Renal cortex interstitium (tissue), 11 donors: ENCODE data around the gene UVRAG. TPM values are rescaled to one million over a fixed set of nuclear protein-coding genes. Genes with fewer than 3 reads are reported as not detected.
"Not testable (repeated sequence)": the region's sequence is repeated elsewhere in the genome, so short reads cannot be mapped to it uniquely, and the experiment has no call there.

ENCODE experiments used
- DNase-seq, 11 donors: peaks; one replicate each; pipeline ENCODE4 v3.0.0-alpha.2; 2013; ENCODE audit warnings: low read depth in 9 of 11, low spot score in 4 of 11; ENCODE audit errors: extremely low read depth in 1 of 11
- polyA plus RNA-seq, 3 donors: library from polyadenylated mRNA; unstranded; fragments of 120-200 nt; gene quantifications; one replicate each; pipeline ENCODE4 v1.2.1, GENCODE V29; 2013; ENCODE audit not compliant: insufficient read length in 3 of 3

Gene UVRAG
- polyA plus RNA-seq, 3 donors, result 15.4 to 18.1 (median 16.5) TPM

GRCh38 chr11:76067099-76067498 is 252.1 kb downstream of the UVRAG start:
- no peak for DNase-seq

- no peak for DNase-seq
These were observed 254.0 kb downstream of the UVRAG start for GRCh38 chr11:76069001-76069400.

DNA sequence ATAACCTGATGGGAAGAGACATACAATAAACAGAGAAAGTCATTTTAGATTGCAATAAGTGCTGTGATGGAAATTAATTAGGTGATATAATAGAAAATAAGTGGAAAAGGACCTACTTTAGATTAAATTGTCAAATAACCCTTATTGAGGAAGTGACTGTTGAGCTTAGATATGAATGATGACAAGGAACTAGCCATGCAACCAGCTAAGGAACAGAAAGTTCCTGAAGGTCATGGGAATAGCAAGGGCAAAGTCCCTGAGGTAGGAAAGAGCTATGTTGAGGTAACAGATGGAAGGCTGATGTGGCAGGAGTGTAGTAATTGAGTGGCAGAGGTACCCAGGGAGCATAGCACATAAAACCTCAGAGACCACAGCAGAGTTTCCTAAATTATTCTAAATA is 256.1 kb downstream of the UVRAG start:
- DNase-seq, result no peak

- peak in 3 of 11 donors; percentile 33 to 36 (median 34) for DNase-seq
These were observed 258.7 kb downstream of the UVRAG start for GRCh38 chr11:76073724-76074123.

GRCh38 chr11:76074148-76075095 is 259.4 kb downstream of the UVRAG start:
- no peak for DNase-seq

- DNase-seq, result no peak
These were observed 260.7 kb downstream of the UVRAG start for GRCh38 chr11:76075716-76076115.

DNA sequence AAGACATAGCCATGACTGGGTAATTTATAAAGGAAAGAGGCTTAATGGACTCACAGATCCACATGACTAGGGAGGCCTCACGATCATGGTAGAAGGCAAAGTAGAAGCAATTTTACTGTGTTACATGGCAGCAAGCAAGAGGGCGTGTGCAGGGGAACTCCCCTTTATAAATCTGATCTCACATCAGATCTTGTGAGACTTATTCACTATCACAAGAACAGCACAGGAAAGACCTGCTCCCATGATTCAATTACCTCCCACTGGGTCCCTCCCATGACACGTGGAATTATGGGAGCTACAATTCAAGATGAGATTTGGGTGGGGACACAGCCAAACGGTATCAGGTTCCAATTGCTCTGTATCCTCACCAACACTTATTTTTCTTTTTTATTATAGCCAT is 261.2 kb downstream of the UVRAG start:
- not testable (repeated sequence) for DNase-seq

DNA sequence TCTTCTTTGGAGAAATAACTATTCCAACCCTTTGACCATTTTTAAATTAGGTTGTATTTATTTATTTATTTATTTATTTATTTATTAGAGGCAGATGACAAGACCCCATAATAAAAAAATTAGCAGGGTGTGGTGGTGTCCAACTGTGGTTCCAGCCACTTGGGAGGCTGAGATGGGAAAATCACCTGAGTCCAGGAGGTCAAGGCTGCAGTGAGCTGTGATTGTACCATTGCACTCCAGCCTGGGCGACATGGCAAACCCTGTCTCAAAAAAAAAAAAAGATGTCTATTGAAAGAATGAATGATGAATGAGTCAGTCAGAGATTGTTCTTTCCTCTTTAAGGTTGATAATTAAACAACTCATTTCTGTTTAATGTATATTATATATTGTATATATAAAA is 261.7 kb downstream of the UVRAG start:
- DNase-seq, result no peak

GRCh38 chr11:76077575-76078150 is 262.7 kb downstream of the UVRAG start:
- no peak for DNase-seq

- not testable (repeated sequence) for DNase-seq
These were observed 266.1 kb downstream of the UVRAG start for GRCh38 chr11:76081084-76081483.

DNA sequence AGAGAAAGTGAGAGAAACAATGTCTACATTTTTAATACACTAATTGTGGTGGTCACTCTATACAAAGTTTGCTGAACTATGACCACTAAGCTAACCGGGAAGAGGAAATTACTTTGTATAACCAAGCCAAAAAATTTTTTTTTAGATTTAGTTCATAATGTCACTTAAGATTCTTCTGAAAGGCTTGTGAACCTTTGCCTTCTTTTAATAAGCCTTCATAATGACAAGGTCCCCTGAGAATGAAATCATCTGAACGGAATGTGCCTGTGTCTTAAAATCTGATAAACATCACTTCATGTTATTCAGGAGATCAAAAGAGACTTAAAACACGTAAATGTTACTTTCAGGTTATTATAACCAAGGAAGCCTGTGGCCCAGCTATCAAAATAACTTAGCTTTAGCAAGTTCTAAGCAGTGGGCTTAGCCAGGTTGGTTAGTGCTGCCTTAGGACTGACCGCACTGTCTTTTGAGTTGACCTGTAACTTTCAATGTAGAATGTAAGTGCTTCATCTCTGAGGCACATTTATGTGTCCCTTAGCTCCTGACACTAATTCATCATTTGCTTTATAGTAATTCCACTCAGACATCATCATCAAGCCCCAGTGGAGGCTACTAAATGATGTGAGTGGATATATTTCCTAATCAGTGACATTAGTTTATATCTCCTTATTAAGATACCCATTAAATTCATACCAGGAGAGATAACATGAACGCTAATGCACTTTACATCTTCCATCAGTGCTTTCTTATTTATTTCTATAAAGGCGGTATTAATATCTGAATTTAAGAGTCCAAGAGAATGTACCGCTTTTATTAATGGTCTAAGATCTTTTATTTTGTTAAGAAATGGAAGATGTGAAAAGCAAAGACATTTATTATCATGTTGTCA is 268.8 kb downstream of the UVRAG start:
- no peak for DNase-seq

GRCh38 chr11:76085270-76085669 is 270.3 kb downstream of the UVRAG start:
- DNase-seq, result no peak

- no peak for DNase-seq
These were observed 272.0 kb downstream of the UVRAG start for GRCh38 chr11:76086743-76087635.

- DNase-seq, result no peak
These were observed 272.7 kb downstream of the UVRAG start for GRCh38 chr11:76087749-76088148.

DNA sequence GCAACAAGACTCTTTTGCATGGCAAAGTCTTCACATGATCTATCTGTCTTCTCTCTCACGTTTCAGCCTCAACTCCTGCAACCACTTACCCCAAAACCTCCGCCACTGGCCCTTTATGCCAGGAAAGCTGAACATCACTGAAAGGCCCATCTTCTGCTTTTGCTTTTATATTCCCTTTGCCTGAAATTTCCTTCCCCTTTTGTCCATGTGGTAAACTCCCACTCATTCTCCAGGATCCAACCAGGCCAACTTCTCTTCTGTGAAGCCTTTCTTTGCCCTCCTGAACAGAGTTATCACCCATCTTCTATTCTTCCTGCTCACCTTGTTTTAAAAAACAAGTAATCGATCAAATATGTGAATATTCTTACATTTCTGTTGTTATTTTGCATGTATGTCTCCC is 273.5 kb downstream of the UVRAG start:
- DNase-seq, result no peak

DNA sequence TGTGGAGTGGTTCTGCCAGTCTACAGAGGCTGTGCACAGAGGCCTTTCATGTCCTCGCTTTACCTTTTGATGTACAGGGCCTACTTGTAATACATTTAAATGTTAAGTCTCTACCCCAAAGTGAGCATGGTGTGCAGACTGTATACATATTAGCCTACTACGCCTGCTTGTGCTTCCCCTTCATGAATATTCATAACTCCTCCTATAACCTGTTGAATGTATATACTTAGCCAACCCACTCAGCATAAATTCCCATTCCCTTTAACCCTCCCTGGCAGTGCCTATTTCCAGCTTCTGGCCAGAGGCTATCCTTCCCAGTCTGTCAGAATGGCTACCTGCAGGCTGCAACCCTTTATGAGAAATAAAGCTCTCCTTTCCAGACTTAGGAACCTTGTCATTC is 275.2 kb downstream of the UVRAG start:
- no peak for DNase-seq

GRCh38 chr11:76090821-76091220 is 275.8 kb downstream of the UVRAG start:
- DNase-seq, result no peak

- no peak for DNase-seq
These were observed 279.7 kb downstream of the UVRAG start for GRCh38 chr11:76094740-76095139.

- no peak for DNase-seq
These were observed 280.9 kb downstream of the UVRAG start for GRCh38 chr11:76095891-76096290.
